Keratinocyte (primary cell): ENCODE data around the gene DCTPP1.

ENCODE experiments used
- EZH2 ChIP-seq: IDR thresholded peaks from one replicate; pipeline ENCODE4 v1.6.1; 2012; ENCODE audit warnings: inconsistent platforms, mild to moderate bottlenecking, low read length, moderate library complexity
- TF ChIP-seq, protein P1 (sequence below), 3 experiments: IDR thresholded peaks in 1 of 3; conservative IDR thresholded peaks in 1 of 3; optimal IDR thresholded peaks in 1 of 3; 2 replicates in 2 of 3; 3 replicates in 1 of 3; pipeline versions ENCODE3 to v1.5.1; 2011; ENCODE audit warnings: low read length in 3 of 3, mild to moderate bottlenecking in 3 of 3, moderate library complexity in 2 of 3, control low read depth in 1 of 3, inconsistent platforms in 1 of 3; ENCODE audit not compliant: insufficient read depth in 2 of 3; ENCODE audit errors: extremely low read depth in 1 of 3

DNA sequence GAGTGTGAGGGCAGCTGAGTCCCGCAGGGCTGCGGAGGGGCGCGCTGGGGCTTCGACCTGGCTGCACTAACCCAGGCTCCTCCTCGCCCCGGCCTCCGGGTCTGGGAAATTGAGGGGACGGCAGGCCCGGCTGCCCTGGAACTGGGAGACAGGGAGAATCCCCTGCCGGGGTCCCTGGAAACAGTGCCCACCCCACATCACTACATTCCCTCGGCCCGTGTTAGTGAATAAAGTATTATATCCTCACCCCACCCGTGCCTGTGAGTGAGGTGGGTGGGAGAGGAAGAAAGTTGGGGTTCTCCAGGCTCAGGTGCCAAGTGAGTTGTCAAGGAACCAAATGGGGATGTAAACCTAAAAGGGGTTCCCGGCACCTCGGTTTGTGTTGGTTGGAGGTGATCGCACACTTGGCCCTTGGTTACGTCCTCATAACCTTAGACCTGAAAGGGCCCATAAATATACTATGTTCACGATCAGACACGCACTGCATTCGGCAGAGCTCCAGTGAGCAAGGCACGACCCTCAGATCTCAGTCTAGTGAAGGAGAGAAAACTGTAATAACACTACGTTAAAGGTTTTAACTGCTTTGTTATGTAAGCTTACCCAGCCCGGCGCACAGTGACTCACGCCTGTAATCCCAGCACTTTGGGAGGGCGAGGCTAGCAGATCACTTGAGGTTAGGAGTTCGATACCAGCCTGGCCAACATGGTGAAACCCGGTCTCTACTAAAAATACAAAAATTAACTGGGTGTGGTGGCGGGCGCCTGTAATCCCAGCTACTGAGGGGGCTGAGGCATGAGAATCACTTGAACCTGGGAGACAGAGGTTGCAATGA, 11.3 kb downstream of the DCTPP1 start:
- TF ChIP-seq, protein P1, sequence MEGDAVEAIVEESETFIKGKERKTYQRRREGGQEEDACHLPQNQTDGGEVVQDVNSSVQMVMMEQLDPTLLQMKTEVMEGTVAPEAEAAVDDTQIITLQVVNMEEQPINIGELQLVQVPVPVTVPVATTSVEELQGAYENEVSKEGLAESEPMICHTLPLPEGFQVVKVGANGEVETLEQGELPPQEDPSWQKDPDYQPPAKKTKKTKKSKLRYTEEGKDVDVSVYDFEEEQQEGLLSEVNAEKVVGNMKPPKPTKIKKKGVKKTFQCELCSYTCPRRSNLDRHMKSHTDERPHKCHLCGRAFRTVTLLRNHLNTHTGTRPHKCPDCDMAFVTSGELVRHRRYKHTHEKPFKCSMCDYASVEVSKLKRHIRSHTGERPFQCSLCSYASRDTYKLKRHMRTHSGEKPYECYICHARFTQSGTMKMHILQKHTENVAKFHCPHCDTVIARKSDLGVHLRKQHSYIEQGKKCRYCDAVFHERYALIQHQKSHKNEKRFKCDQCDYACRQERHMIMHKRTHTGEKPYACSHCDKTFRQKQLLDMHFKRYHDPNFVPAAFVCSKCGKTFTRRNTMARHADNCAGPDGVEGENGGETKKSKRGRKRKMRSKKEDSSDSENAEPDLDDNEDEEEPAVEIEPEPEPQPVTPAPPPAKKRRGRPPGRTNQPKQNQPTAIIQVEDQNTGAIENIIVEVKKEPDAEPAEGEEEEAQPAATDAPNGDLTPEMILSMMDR (optimal IDR thresholded peaks at IDR 0.05 in 1 of 3, IDR thresholded peaks at IDR 0.05 in 1 of 3, conservative IDR thresholded peaks at IDR 0.05 in 1 of 3; ENCODE audit: extremely low read depth in 1 of 3, insufficient read depth in 2 of 3, low read length in 3 of 3), result no peak
- no peak for TF ChIP-seq EZH2
